Measurements from ENCODE around the gene PRRT4.

Gene PRRT4

DNA sequence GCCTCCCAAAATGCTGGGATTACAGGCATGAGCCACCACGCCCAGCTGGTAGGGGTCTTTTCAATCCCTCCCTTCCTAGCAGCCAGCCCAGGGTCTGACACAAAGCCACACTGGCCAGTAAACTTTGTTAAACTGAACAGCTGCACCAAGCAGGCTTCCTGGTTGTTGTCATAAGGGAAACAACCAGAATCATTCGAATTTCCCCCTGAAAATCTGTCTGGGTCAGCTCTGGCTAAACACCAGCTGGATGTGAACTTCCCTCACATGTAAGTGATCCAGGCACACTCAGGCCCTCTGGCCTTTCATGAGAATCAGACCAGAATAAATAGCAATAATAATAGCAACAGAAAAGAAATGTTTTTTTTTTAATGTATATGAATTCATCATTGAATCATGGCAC lies 40.9 kb upstream of the PRRT4 start:
- Histone ChIP-seq H3K14ac (ENCODE audit: low read length) (no peak overlapping the region), H3K9me3 (ENCODE audit: insufficient read depth, low read depth, low read length) (no peaks in the 10 kb centered on the region), H3K18ac (ENCODE audit: low read length) (no peak overlapping the region), H3K4ac (ENCODE audit: low read depth, low read length) (no peak overlapping the region), H3K4me2 (ENCODE audit: low read length) (no peak overlapping the region), H2AFZ (ENCODE audit: insufficient read depth, low read length, poor library complexity) (no peak overlapping the region), H3K23ac (ENCODE audit: low read length) (no peak overlapping the region), H3K4me3 (ENCODE audit: low read depth, low read length) (no peak overlapping the region), H3K27ac (ENCODE audit: low read depth, low read length) (no peak overlapping the region), H2BK5ac (ENCODE audit: low read depth, low read length, poor library complexity) (no peak overlapping the region), H3K79me2 (ENCODE audit: control insufficient read depth, insufficient read depth, low read length, poor library complexity) (peaks cover 4% of the 10 kb centered on the region), H3K79me1 (ENCODE audit: low read length) (peaks cover 5% of the 10 kb centered on the region), H2BK12ac (ENCODE audit: low read length) (no peak overlapping the region), H2AK5ac (ENCODE audit: low read length) (no peak overlapping the region), H2BK120ac (ENCODE audit: insufficient read depth, low read length, poor library complexity) (no peak overlapping the region), H4K8ac (ENCODE audit: low read depth, low read length) (no peak overlapping the region), H3K4me1 (ENCODE audit: control insufficient read depth in 1 of 2, insufficient read depth in 2 of 2, low read length in 2 of 2) (peaks cover 4 to 5% of the 10 kb centered on the region in 2 experiments), H3K9ac (ENCODE audit: low read length) (no peak overlapping the region), H3K36me3 (ENCODE audit: control insufficient read depth in 1 of 2, insufficient read depth in 2 of 2, low read length in 2 of 2) (peaks cover 7 to 12% of the 10 kb centered on the region in 2 experiments), H3K27me3 (ENCODE audit: insufficient read depth, low read length) (peaks cover 15% of the 10 kb centered on the region), H4K12ac (ENCODE audit: low read depth, low read length) (no peak overlapping the region), H4K91ac (ENCODE audit: low read depth, low read length) (no peak overlapping the region)
- no peak for DNase-seq
- no CpG with 5 or more reads among the region's 2 CpGs for WGBS (ENCODE audit: extremely low coverage, insufficient coverage, insufficient read length)

DNA sequence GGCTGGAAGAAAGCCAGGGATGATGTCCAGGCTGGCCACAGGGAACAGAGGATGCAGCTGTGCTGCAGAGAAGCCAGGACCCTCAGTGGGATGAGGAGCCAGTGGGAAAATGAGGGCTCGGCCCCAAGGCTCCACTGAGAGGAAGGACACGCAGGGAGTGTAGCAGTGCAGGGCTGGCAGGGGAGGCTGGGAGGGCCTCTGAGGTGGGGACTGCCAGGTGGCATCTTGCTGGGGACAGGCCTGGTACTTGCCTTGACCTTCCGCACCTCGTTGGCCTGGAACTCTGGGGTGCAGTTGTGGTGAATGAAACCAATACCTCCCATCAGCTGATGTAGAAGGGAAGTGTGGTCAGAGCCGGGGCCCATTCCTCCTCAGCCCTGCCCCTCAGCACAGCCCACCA lies 39.1 kb upstream of the PRRT4 start:
- no peak overlapping the region for H4K91ac ChIP-seq (ENCODE audit: low read depth, low read length)
- peaks cover 4% of the 10 kb centered on the region in 2 experiments for H3K4me1 ChIP-seq (ENCODE audit: control insufficient read depth in 1 of 2, insufficient read depth in 2 of 2, low read length in 2 of 2)
- no peaks in the 10 kb centered on the region for H3K9me3 ChIP-seq (ENCODE audit: insufficient read depth, low read depth, low read length)
- H3K36me3 ChIP-seq (ENCODE audit: control insufficient read depth in 1 of 2, insufficient read depth in 2 of 2, low read length in 2 of 2), result peaks cover 7 to 12% of the 10 kb centered on the region in 2 experiments
- H2BK120ac ChIP-seq (ENCODE audit: insufficient read depth, low read length, poor library complexity), result no peak overlapping the region
- H3K27ac ChIP-seq (ENCODE audit: low read depth, low read length), result no peak overlapping the region
- H3K9ac ChIP-seq (ENCODE audit: low read length), result no peak overlapping the region
- no peak overlapping the region for H2AK5ac ChIP-seq (ENCODE audit: low read length)
- H3K18ac ChIP-seq (ENCODE audit: low read length), result no peak overlapping the region
- no peak for DNase-seq
- peaks cover 3% of the 10 kb centered on the region for H3K79me2 ChIP-seq (ENCODE audit: control insufficient read depth, insufficient read depth, low read length, poor library complexity)
- H3K23ac ChIP-seq (ENCODE audit: low read length), result no peak overlapping the region
- H3K14ac ChIP-seq (ENCODE audit: low read length), result no peak overlapping the region
- H2BK12ac ChIP-seq (ENCODE audit: low read length), result no peak overlapping the region
- H3K4me2 ChIP-seq (ENCODE audit: low read length), result no peak overlapping the region
- WGBS (ENCODE audit: extremely low coverage, insufficient coverage, insufficient read length), result no CpG with 5 or more reads among the region's 5 CpGs
- H2BK5ac ChIP-seq (ENCODE audit: low read depth, low read length, poor library complexity), result no peak overlapping the region
- no peak overlapping the region for H3K4ac ChIP-seq (ENCODE audit: low read depth, low read length)
- peaks cover 8% of the 10 kb centered on the region for H3K27me3 ChIP-seq (ENCODE audit: insufficient read depth, low read length)
- H3K79me1 ChIP-seq (ENCODE audit: low read length), result peaks cover 4% of the 10 kb centered on the region
- H2AFZ ChIP-seq (ENCODE audit: insufficient read depth, low read length, poor library complexity), result no peak overlapping the region
- no peak overlapping the region for H3K4me3 ChIP-seq (ENCODE audit: low read depth, low read length)
- no peak overlapping the region for H4K8ac ChIP-seq (ENCODE audit: low read depth, low read length)
- no peak overlapping the region for H4K12ac ChIP-seq (ENCODE audit: low read depth, low read length)

DNA sequence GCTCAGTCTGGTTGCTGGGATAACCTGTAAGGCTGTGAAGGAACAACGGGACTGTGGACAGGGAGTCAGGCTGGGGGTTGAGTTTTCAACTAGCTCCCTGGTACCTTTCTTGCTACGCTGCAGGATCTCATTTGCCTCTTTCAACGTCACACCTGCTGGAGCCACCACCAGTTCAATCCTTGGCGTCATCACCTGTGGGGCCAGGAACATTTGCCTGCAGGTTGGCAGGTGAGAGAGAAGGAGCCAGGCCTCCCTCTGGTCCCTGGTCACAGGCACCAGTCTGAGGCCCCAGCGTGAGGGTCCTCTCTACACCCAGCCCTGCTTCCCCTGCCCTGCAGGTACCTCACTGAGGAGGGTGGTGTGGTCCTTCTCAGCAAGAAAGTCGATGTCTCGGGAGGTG lies 38.5 kb upstream of the PRRT4 start:
- Histone ChIP-seq H3K4me3 (ENCODE audit: low read depth, low read length) (no peak overlapping the region), H2AFZ (ENCODE audit: insufficient read depth, low read length, poor library complexity) (no peak overlapping the region), H3K27me3 (ENCODE audit: insufficient read depth, low read length) (peaks cover 2% of the 10 kb centered on the region), H3K4ac (ENCODE audit: low read depth, low read length) (no peak overlapping the region), H2BK12ac (ENCODE audit: low read length) (no peak overlapping the region), H3K4me1 (ENCODE audit: control insufficient read depth in 1 of 2, insufficient read depth in 2 of 2, low read length in 2 of 2) (peaks cover 0 to 2% of the 10 kb centered on the region in 2 experiments), H4K91ac (ENCODE audit: low read depth, low read length) (no peak overlapping the region), H3K18ac (ENCODE audit: low read length) (no peak overlapping the region), H3K36me3 (ENCODE audit: control insufficient read depth in 1 of 2, insufficient read depth in 2 of 2, low read length in 2 of 2) (peaks cover 7 to 12% of the 10 kb centered on the region in 2 experiments), H3K23ac (ENCODE audit: low read length) (no peak overlapping the region), H3K79me2 (ENCODE audit: control insufficient read depth, insufficient read depth, low read length, poor library complexity) (no peaks in the 10 kb centered on the region), H3K79me1 (ENCODE audit: low read length) (no peaks in the 10 kb centered on the region), H2BK5ac (ENCODE audit: low read depth, low read length, poor library complexity) (no peak overlapping the region), H4K8ac (ENCODE audit: low read depth, low read length) (no peak overlapping the region), H3K9ac (ENCODE audit: low read length) (no peak overlapping the region), H2BK120ac (ENCODE audit: insufficient read depth, low read length, poor library complexity) (no peak overlapping the region), H4K12ac (ENCODE audit: low read depth, low read length) (no peak overlapping the region), H3K4me2 (ENCODE audit: low read length) (no peak overlapping the region), H3K27ac (ENCODE audit: low read depth, low read length) (no peak overlapping the region), H3K14ac (ENCODE audit: low read length) (no peak overlapping the region), H3K9me3 (ENCODE audit: insufficient read depth, low read depth, low read length) (no peaks in the 10 kb centered on the region), H2AK5ac (ENCODE audit: low read length) (no peak overlapping the region)
- no peak for DNase-seq
- no CpG with 5 or more reads among the region's 7 CpGs for WGBS (ENCODE audit: extremely low coverage, insufficient coverage, insufficient read length)

DNA sequence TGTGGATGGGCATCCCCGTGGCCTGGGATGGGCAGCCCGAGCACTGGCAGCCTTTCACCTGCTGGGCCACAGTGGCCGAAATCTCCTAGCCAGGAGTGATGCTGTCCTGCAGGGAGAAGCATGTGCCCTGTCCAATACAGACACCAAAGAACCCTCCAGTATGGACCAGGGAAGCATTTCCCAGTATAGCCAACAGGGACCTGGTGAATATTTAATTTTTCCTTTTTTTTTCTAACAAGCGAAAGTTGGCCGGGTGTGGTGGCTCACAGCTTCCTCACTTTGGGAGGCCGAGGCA lies 37.3 kb upstream of the PRRT4 start:
- H3K9ac ChIP-seq (ENCODE audit: low read length), result no peak overlapping the region
- no peak for DNase-seq
- no peak overlapping the region for H2BK12ac ChIP-seq (ENCODE audit: low read length)
- no peak overlapping the region for H4K8ac ChIP-seq (ENCODE audit: low read depth, low read length)
- no peak overlapping the region for H3K4ac ChIP-seq (ENCODE audit: low read depth, low read length)
- H3K18ac ChIP-seq (ENCODE audit: low read length), result no peak overlapping the region
- H3K36me3 ChIP-seq (ENCODE audit: control insufficient read depth in 1 of 2, insufficient read depth in 2 of 2, low read length in 2 of 2), result peaks cover 9 to 12% of the 10 kb centered on the region in 2 experiments
- H3K9me3 ChIP-seq (ENCODE audit: insufficient read depth, low read depth, low read length), result no peaks in the 10 kb centered on the region
- no peaks in the 10 kb centered on the region for H3K27me3 ChIP-seq (ENCODE audit: insufficient read depth, low read length)
- H3K14ac ChIP-seq (ENCODE audit: low read length), result no peak overlapping the region
- H3K23ac ChIP-seq (ENCODE audit: low read length), result no peak overlapping the region
- no peak overlapping the region for H4K91ac ChIP-seq (ENCODE audit: low read depth, low read length)
- no peak overlapping the region for H2BK5ac ChIP-seq (ENCODE audit: low read depth, low read length, poor library complexity)
- H3K4me1 ChIP-seq (ENCODE audit: control insufficient read depth in 1 of 2, insufficient read depth in 2 of 2, low read length in 2 of 2), result no peaks in the 10 kb centered on the region
- no peak overlapping the region for H3K27ac ChIP-seq (ENCODE audit: low read depth, low read length)
- H3K79me2 ChIP-seq (ENCODE audit: control insufficient read depth, insufficient read depth, low read length, poor library complexity), result no peaks in the 10 kb centered on the region
- H3K79me1 ChIP-seq (ENCODE audit: low read length), result no peaks in the 10 kb centered on the region
- H4K12ac ChIP-seq (ENCODE audit: low read depth, low read length), result no peak overlapping the region
- WGBS (ENCODE audit: extremely low coverage, insufficient coverage, insufficient read length), result no CpG with 5 or more reads among the region's 6 CpGs
- H2BK120ac ChIP-seq (ENCODE audit: insufficient read depth, low read length, poor library complexity), result no peak overlapping the region
- no peak overlapping the region for H3K4me2 ChIP-seq (ENCODE audit: low read length)
- no peak overlapping the region for H2AFZ ChIP-seq (ENCODE audit: insufficient read depth, low read length, poor library complexity)
- H2AK5ac ChIP-seq (ENCODE audit: low read length), result no peak overlapping the region
- H3K4me3 ChIP-seq (ENCODE audit: low read depth, low read length), result no peak overlapping the region

All from trophoblast cell (in vitro differentiated cells and primary cell).